HepG2 (cell line): ENCODE results near the gene FUT3. TPM values are rescaled to one million over a fixed set of nuclear protein-coding genes. Genes with fewer than 3 reads are reported as not detected.
A peak's percentile ranks its signal among the peaks of the same experiment; 100 is the strongest.

Experiments
- BRD4 ChIP-seq: sonication (generic); formaldehyde crosslinking; IDR thresholded peaks from 2 replicates; pipeline ENCODE4 v1.4.0; 2020; ENCODE audit warnings: missing genetic modification reagents
- CENPT ChIP-seq: sonication (generic); formaldehyde crosslinking; IDR thresholded peaks from 2 replicates; pipeline ENCODE4 v1.8.0; 2022; ENCODE audit warnings: low read depth, mild to moderate bottlenecking, moderate library complexity, missing genetic modification reagents
- HINFP ChIP-seq: sonication (generic); formaldehyde crosslinking; IDR thresholded peaks from 2 replicates; pipeline ENCODE4 v1.4.0; 2020; ENCODE audit warnings: low read depth, mild to moderate bottlenecking, missing genetic modification reagents
- KLF13 ChIP-seq: sonication (generic); formaldehyde crosslinking; IDR thresholded peaks from 2 replicates; pipeline ENCODE4 v1.4.0; 2020; ENCODE audit warnings: mild to moderate bottlenecking, missing genetic modification reagents
- KLF16 ChIP-seq, 2 experiments: sonication (generic) in 1 of 2; formaldehyde crosslinking in 1 of 2; IDR thresholded peaks; 2 replicates each; pipeline versions ENCODE4 v1.6.1 to v1.8.0; 2016 to 2023; ENCODE audit warnings: missing genetic modification reagents in 2 of 2, missing compliant biosample characterization in 1 of 2
- MED1 ChIP-seq: sonication (generic); formaldehyde crosslinking; IDR thresholded peaks from 2 replicates; pipeline ENCODE4 v1.4.0; 2020; ENCODE audit warnings: missing genetic modification reagents
- NFIC ChIP-seq: IDR thresholded peaks from 2 replicates; pipeline ENCODE4 v1.6.1; 2012; ENCODE audit warnings: mild to moderate bottlenecking, low read length, inconsistent platforms
- NR2F2 ChIP-seq: IDR thresholded peaks from 2 replicates; pipeline ENCODE4 v1.6.1; 2012; ENCODE audit warnings: low read depth, inconsistent platforms, borderline replicate concordance
- PLRG1 ChIP-seq: fragments of 450-650 bp; conservative IDR thresholded peaks from 2 replicates; pipeline ENCODE4 v1.6.1; 2016
- PLSCR1 ChIP-seq: sonication (generic); formaldehyde crosslinking; IDR thresholded peaks from 2 replicates; pipeline ENCODE4 v1.5.0; 2020; ENCODE audit warnings: missing genetic modification reagents, mild to moderate bottlenecking, borderline replicate concordance
- RXRB ChIP-seq: IDR thresholded peaks from 2 replicates; pipeline ENCODE4 v1.6.1; 2016; ENCODE audit warnings: borderline replicate concordance, missing genetic modification reagents, missing compliant biosample characterization
- TFAP4 ChIP-seq: sonication (generic); IDR thresholded peaks from 2 replicates; pipeline ENCODE4 v1.6.1; 2016; ENCODE audit warnings: low read depth, borderline replicate concordance
- THYN1 ChIP-seq: sonication (generic); formaldehyde crosslinking; IDR thresholded peaks from 2 replicates; pipeline ENCODE4 v1.8.1; 2023; ENCODE audit warnings: low read depth, mild to moderate bottlenecking, moderate library complexity, missing genetic modification reagents, borderline replicate concordance
- YEATS4 ChIP-seq: sonication (generic); formaldehyde crosslinking; IDR thresholded peaks from 2 replicates; pipeline ENCODE4 v1.4.0; 2020; ENCODE audit warnings: missing genetic modification reagents, borderline replicate concordance
- ZBTB49 ChIP-seq: sonication (generic); formaldehyde crosslinking; IDR thresholded peaks from 2 replicates; pipeline ENCODE4 v1.4.0; 2020; ENCODE audit warnings: missing genetic modification reagents, borderline replicate concordance
- ZFP37 ChIP-seq: sonication (generic); formaldehyde crosslinking; IDR thresholded peaks from 2 replicates; pipeline ENCODE4 v1.4.0; 2020; ENCODE audit warnings: missing genetic modification reagents, borderline replicate concordance
- ZNF18 ChIP-seq: sonication (generic); formaldehyde crosslinking; IDR thresholded peaks from 2 replicates; pipeline ENCODE4 v1.8.0; 2022; ENCODE audit warnings: mild to moderate bottlenecking, missing genetic modification reagents; ENCODE audit not compliant: insufficient replicate concordance
- ZNF230 ChIP-seq: sonication (generic); formaldehyde crosslinking; IDR thresholded peaks from 2 replicates; pipeline ENCODE4 v1.4.0; 2020; ENCODE audit warnings: mild to moderate bottlenecking, missing genetic modification reagents
- ZNF513 ChIP-seq: sonication (generic); formaldehyde crosslinking; conservative IDR thresholded peaks from 2 replicates; pipeline ENCODE4 v1.5.0; 2020; ENCODE audit warnings: missing genetic modification reagents
- ZNF780A ChIP-seq: sonication (generic); formaldehyde crosslinking; IDR thresholded peaks from 2 replicates; pipeline ENCODE4 v1.8.0; 2022; ENCODE audit warnings: mild to moderate bottlenecking, missing genetic modification reagents, moderate library complexity
- polyA plus RNA-seq, 8 experiments: library from polyadenylated mRNA; depleted of rRNA in 3 of 8; stranded (reverse) in 7 of 8; unstranded in 1 of 8; fragments of >200 nt; fragmentation: Illumina TruSeq in 4 of 8; extraction: Trizol in 4 of 8; gene quantifications; 2 replicates each; pipeline versions ENCODE4 v1.2.1 to v1.2.3, GENCODE V29; 2011 to 2016; ENCODE audit warnings: low read depth in 4 of 8, missing spikeins in 1 of 8, mixed read lengths in 1 of 8; ENCODE audit not compliant: insufficient read depth in 1 of 8
- total RNA-seq, 5 experiments: library from RNA; depleted of rRNA; stranded (reverse); fragments of >200 nt; fragmentation: Illumina TruSeq; extraction: Trizol; gene quantifications; 2 replicates each; pipeline ENCODE4 v1.2.3, GENCODE V29; 2016; ENCODE audit warnings: low read depth in 1 of 5

FUT3 gene
- total and polyA plus RNA-seq, 2 of the 13 experiments (the other 11 are each of a cell fraction or from before 2014, with no cell fraction given) = 0.53 to 1.1 TPM

- TF ChIP-seq ZNF230 (CRISPR knock-in tag) (no peak), KLF13 (CRISPR knock-in tag) (no peak), NR2F2 (peak; percentile 76), ZFP37 (CRISPR knock-in tag) (no peak), CENPT (CRISPR knock-in tag) (no peak), KLF16 (CRISPR knock-in tag; IDR thresholded peaks at IDR 0.05) (no peak), PLSCR1 (CRISPR knock-in tag) (no peak), NFIC (no peak), ZNF18 (CRISPR knock-in tag) (no peak), ZBTB49 (no peak), BRD4 (CRISPR knock-in tag) (no peak; the same call in 1 of the 2 replicates), RXRB (CRISPR knock-in tag) (peak; percentile 48), THYN1 (CRISPR knock-in tag) (no peak), ZNF513 (CRISPR knock-in tag) (no peak), PLRG1 (no peak), YEATS4 (CRISPR knock-in tag) (0 out of 2 replicates have a peak, but pooled peaks have one; percentile 47), MED1 (CRISPR knock-in tag) (peak; percentile 46; the same call in 1 of the 2 replicates), HINFP (CRISPR knock-in tag) (no peak), TFAP4 (0 out of 2 replicates have a peak, but pooled peaks have one; percentile 39), ZNF780A (CRISPR knock-in tag) (no peak)
These were observed 50.6 kb downstream of the FUT3 start (continued) for GRCh38 chr19:5800361-5801270.
